MM.1S (cell line): ENCODE measurements around the gene PPP2CA.

ENCODE experiments used
- DNase-seq: peaks from one replicate; pipeline ENCODE4 v3.0.0-alpha.2; 2015
- H2AFZ ChIP-seq: fragments of 300-600 bp; sonication (generic); 2 replicates; pipeline ENCODE4 v1.6.0; 2016; ENCODE audit warnings: antibody characterized with exemption, low read length
- H3F3A ChIP-seq: fragments of 300-600 bp; sonication (generic); 2 replicates; pipeline ENCODE4 v1.6.1; 2016; ENCODE audit warnings: mild to moderate bottlenecking, antibody characterized with exemption, low read length, moderate library complexity, mixed read lengths; ENCODE audit not compliant: insufficient read depth
- H3K27ac ChIP-seq: fragments of 300-600 bp; sonication (generic); 2 replicates; pipeline ENCODE4 v1.5.1; 2016; ENCODE audit warnings: mild to moderate bottlenecking, low read length
- H3K27me3 ChIP-seq: fragments of 300-600 bp; sonication (generic); replicated peaks from 2 replicates; pipeline ENCODE4 v1.6.0; 2016; ENCODE audit warnings: low read length; ENCODE audit not compliant: insufficient read depth
- H3K36me3 ChIP-seq: fragments of 300-600 bp; sonication (generic); replicated peaks from 2 replicates; pipeline ENCODE4 v1.6.1; 2016; ENCODE audit warnings: mild to moderate bottlenecking, low read length, mixed read lengths; ENCODE audit not compliant: insufficient read depth
- H3K4me1 ChIP-seq: fragments of 300-600 bp; sonication (generic); 2 replicates; pipeline ENCODE4 v1.6.1; 2016; ENCODE audit warnings: low read length, mixed read lengths
- H3K4me2 ChIP-seq: fragments of 300-600 bp; sonication (generic); 2 replicates; pipeline ENCODE4 v1.6.0; 2016; ENCODE audit warnings: low read depth, low read length
- H3K4me3 ChIP-seq: fragments of 300-600 bp; sonication (generic); 2 replicates; pipeline ENCODE4 v1.5.1; 2016; ENCODE audit warnings: low read length, mixed read lengths
- H3K79me2 ChIP-seq: fragments of 300-600 bp; sonication (generic); 2 replicates; pipeline ENCODE4 v1.6.1; 2016; ENCODE audit warnings: mixed run types, low read length, mixed read lengths
- H3K9ac ChIP-seq: fragments of 300-600 bp; sonication (generic); 2 replicates; pipeline ENCODE4 v1.6.1; 2016; ENCODE audit warnings: low read length, mixed read lengths
- H3K9me2 ChIP-seq: fragments of 300-600 bp; sonication (generic); replicated peaks from 2 replicates; pipeline ENCODE4 v1.6.1; 2016; ENCODE audit warnings: mild to moderate bottlenecking, low read length, mixed read lengths; ENCODE audit not compliant: insufficient read depth
- H3K9me3 ChIP-seq: fragments of 300-600 bp; sonication (generic); replicated peaks from 2 replicates; pipeline ENCODE4 v1.6.1; 2016; ENCODE audit warnings: mild to moderate bottlenecking, low read length, mixed read lengths; ENCODE audit not compliant: insufficient read depth
- H4K20me1 ChIP-seq: fragments of 300-600 bp; sonication (generic); 2 replicates; pipeline ENCODE4 v1.6.1; 2016; ENCODE audit warnings: mild to moderate bottlenecking, low read length, moderate library complexity, mixed read lengths; ENCODE audit not compliant: insufficient read depth
- CTCF ChIP-seq: fragments of 300-600 bp; sonication (generic); IDR thresholded peaks from 2 replicates; pipeline ENCODE4 v1.5.1; 2016; ENCODE audit warnings: antibody characterized with exemption, low read length, mixed read lengths
- EZH2 ChIP-seq: fragments of 300-600 bp; sonication (generic); optimal IDR thresholded peaks from 2 replicates; pipeline ENCODE3; 2017; ENCODE audit warnings: low read depth, mild to moderate bottlenecking, antibody characterized with exemption, low read length, mixed read lengths
- EZH2phosphoT487 ChIP-seq: fragments of 300-600 bp; sonication (generic); IDR thresholded peaks from 2 replicates; pipeline ENCODE4 v1.6.1; 2018; ENCODE audit warnings: antibody characterized with exemption, low read length

PPP2CA gene

DNA sequence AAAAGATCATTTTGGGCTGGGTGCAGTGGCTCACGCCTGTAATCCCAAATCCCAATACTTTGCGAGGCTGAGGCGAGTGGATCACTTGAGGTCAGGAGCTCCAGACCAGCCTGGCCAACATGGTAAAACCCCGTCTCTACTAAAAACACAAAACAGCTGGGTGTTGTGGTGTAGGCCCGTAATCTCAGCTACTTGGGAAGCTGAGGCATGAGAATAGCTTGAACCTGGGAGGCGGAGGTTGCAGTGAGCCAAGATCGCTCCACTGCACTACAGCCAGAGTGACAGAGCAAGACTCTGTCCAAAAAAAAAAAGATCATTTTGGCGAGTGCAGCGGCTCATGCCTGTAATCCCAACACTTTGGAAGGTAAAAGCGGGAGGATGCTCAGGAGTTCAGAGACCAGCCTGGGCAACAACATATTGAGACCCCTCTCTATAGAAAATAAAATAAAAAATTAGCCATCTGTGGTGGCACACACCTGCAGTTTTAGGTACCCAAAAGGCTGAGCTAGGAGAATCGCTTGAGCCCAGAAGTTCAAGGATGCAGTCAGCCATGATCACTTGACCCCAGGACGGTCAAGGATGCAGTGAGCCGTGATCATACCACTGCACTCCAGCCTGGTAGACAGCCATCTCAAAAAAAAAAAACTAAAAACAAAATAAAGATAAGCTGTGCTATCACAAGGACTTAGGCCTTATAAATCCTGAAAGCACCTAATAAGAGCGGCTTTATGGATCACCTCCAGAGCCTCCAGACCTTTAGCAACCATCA lies 16.2 kb downstream of the PPP2CA start:
- Histone ChIP-seq H4K20me1 (peaks cover 79% of the 10 kb centered on the region), H3F3A (no peaks in the 10 kb centered on the region), H3K4me1 (no peaks in the 10 kb centered on the region), H3K9ac (no peak overlapping the region), H2AFZ (no peak overlapping the region), H3K4me3 (no peak overlapping the region), H3K9me3 (no peaks in the 10 kb centered on the region), H3K9me2 (no peaks in the 10 kb centered on the region), H3K27me3 (no peaks in the 10 kb centered on the region), H3K79me2 (peaks cover 99% of the 10 kb centered on the region), H3K36me3 (no peaks in the 10 kb centered on the region; the same call in 1 of the 2 replicates), H3K27ac (no peak overlapping the region), H3K4me2 (no peak overlapping the region)
- DNase-seq: no peak
- TF ChIP-seq CTCF: no peak
- no peak for TF ChIP-seq EZH2
- TF ChIP-seq EZH2phosphoT487: no peak

DNA sequence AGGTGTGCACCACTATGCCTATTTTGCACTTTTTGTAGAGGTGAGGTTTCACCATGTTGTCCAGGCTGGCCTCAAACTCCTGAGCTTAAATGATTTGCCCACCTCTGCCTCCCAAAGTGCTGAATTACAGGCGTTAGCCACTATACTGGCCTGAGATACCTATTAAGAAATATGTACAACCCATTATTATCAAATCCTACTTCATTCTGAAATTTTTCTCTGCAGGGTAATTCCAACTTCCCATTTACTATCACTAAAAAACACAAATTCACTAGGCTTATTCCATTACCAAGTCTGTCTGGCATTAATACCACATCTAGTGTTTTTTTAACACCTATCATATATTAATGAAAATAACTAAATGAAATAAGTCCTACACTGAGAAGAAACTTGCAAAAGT lies 18.2 kb downstream of the PPP2CA start:
- Histone ChIP-seq H3K4me1 (no peaks in the 10 kb centered on the region), H3K9me2 (no peaks in the 10 kb centered on the region), H3K9ac (no peak overlapping the region), H3K4me3 (no peak overlapping the region), H3K79me2 (peaks cover 98% of the 10 kb centered on the region), H4K20me1 (peaks cover 62% of the 10 kb centered on the region), H3K4me2 (no peak overlapping the region), H3K27me3 (no peaks in the 10 kb centered on the region), H2AFZ (no peak overlapping the region), H3K27ac (no peak overlapping the region), H3K9me3 (no peaks in the 10 kb centered on the region), H3K36me3 (no peaks in the 10 kb centered on the region), H3F3A (no peaks in the 10 kb centered on the region)
- TF ChIP-seq EZH2phosphoT487 (no peak), EZH2 (no peak), CTCF (no peak)
- DNase-seq: no peak

- Histone ChIP-seq H3K4me2 (no peak overlapping the region), H3K27me3 (no peaks in the 10 kb centered on the region), H3K9me3 (no peaks in the 10 kb centered on the region), H3F3A (no peaks in the 10 kb centered on the region), H3K4me3 (no peak overlapping the region), H2AFZ (no peak overlapping the region), H3K4me1 (no peaks in the 10 kb centered on the region), H3K9me2 (no peaks in the 10 kb centered on the region), H3K36me3 (no peaks in the 10 kb centered on the region; the same call in 1 of the 2 replicates), H3K79me2 (peaks cover 96% of the 10 kb centered on the region), H3K9ac (no peak overlapping the region), H3K27ac (no peak overlapping the region), H4K20me1 (peaks cover 56% of the 10 kb centered on the region)
- no peak for DNase-seq
- TF ChIP-seq EZH2 (no peak), CTCF (no peak)
Measured at GRCh38 chr5:134206627-134207160, 19.2 kb downstream of the PPP2CA start.
